ENCODE results near the gene GRK5. TPM values are rescaled to one million over a fixed set of nuclear protein-coding genes. Genes with fewer than 3 reads are reported as not detected.

The GRK5 gene
- total RNA-seq, 1 experiment from 2014 or later = 4.8 TPM

DNA sequence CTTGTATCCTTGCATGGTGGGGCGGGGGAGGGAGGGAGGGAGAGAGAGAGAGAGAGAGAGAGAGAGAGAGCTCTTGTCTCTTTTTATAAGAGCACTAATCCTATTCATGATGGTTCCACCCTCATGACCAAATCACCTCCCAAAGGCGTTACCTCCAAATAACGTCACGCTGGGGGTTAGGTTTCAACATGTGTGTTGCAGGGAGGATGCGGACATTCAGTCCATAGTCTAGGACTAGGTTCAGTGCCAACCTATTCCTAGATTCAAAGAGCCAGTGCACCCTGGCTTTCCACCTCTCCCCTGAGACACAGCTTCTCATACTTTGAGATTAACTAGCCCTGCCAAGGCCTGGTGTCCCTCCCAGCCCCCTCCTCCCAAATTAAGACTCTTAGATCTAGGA is 123.0 kb downstream of the GRK5 start:
- ChIA-PET POLR2A (ENCODE audit: unreplicated experiment) (no interaction called here), CTCF (interaction anchor here (0.6 kb wide), 1 partner anchor 631 kb away, joined by 4 read pairs; no protein-coding TSS in a partner anchor)
- Histone ChIP-seq H2AFZ (no peak overlapping the region), H3K4me3 (no peak overlapping the region), H3K36me3 (ENCODE audit: low read depth) (no peaks in the 10 kb centered on the region), H3K27ac (no peak overlapping the region), H3K4me1 (replicated peaks; ENCODE audit: insufficient read depth) (no peaks in the 10 kb centered on the region), H3K9me3 (ENCODE audit: insufficient read depth, low read depth) (no peaks in the 10 kb centered on the region), H3K27me3 (ENCODE audit: insufficient read depth, low read depth) (no peaks in the 10 kb centered on the region), H3K79me2 (ENCODE audit: low read depth) (no peaks in the 10 kb centered on the region), H4K20me1 (ENCODE audit: insufficient read depth) (no peaks in the 10 kb centered on the region), H3K9me2 (ENCODE audit: insufficient read depth) (no peaks in the 10 kb centered on the region), H3F3A (ENCODE audit: insufficient read depth, low read depth) (no peaks in the 10 kb centered on the region), H3K4me2 (no peak overlapping the region)
- BruUV-seq (replicated peaks) = no TSS peak
- intact Hi-C loops (cut with micrococcal nuclease; ENCODE audit: unreplicated experiment) = no loop called here
- TF ChIP-seq CTCF (conservative IDR thresholded peaks at IDR 0.05) (no peak), EZH2 (IDR thresholded peaks at IDR 0.05; ENCODE audit: low read depth) (no peak)
- DNase-seq = no peak

- Histone ChIP-seq H3K9me2 (ENCODE audit: insufficient read depth) (no peaks in the 10 kb centered on the region), H3K4me1 (replicated peaks; ENCODE audit: insufficient read depth) (no peaks in the 10 kb centered on the region), H3K4me2 (no peak overlapping the region), H4K20me1 (ENCODE audit: insufficient read depth) (no peaks in the 10 kb centered on the region), H3K79me2 (ENCODE audit: low read depth) (no peaks in the 10 kb centered on the region), H3K36me3 (ENCODE audit: low read depth) (no peaks in the 10 kb centered on the region), H3K4me3 (no peak overlapping the region), H3K9me3 (ENCODE audit: insufficient read depth, low read depth) (no peaks in the 10 kb centered on the region), H2AFZ (no peak overlapping the region), H3K27me3 (ENCODE audit: insufficient read depth, low read depth) (no peaks in the 10 kb centered on the region), H3F3A (ENCODE audit: insufficient read depth, low read depth) (no peaks in the 10 kb centered on the region), H3K27ac (no peak overlapping the region)
- CTCF ChIA-PET = no interaction called here
- POLR2A ChIA-PET (ENCODE audit: unreplicated experiment) = no interaction called here
- intact Hi-C loops (cut with micrococcal nuclease; ENCODE audit: unreplicated experiment) = no loop called here
- no TSS peak for BruUV-seq (replicated peaks)
- no peak for TF ChIP-seq EZH2 (IDR thresholded peaks at IDR 0.05; ENCODE audit: low read depth)
- no peak for TF ChIP-seq CTCF (conservative IDR thresholded peaks at IDR 0.05)
- no peak for DNase-seq
These were observed 123.7 kb downstream of the GRK5 start for GRCh38 chr10:119331061-119331460.

DNA sequence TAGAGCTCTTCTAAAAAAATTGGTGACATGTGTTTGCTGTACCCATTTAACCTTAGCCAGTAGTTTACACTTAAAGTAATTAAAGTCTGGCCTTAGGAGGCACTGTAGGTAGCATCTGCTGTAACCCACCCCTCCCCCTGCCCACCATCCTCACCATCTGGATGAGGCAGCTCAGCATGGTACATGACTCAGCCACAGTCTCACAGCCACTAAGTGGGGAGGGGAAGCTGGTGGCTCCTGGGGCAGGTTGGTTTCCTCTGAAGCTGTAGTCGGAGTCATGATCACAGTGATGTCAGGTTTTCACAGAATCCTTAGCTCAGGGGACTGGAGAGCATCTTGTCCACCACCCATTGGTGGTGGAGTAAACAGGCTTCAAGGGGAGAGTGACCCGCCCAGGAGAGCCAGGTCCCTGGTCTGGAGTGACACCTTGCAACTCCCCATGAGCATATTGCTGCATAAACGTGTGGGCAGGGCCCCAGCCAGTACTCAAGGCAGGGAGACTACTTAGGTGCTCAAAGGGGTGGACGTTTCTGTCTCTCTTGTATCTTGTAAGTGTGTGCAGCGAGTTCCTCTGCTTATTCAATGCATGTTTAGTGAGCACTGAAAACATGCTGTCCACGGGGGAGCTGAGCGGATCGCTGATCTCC is 125.9 kb downstream of the GRK5 start:
- no peaks in the 10 kb centered on the region for H3K27me3 ChIP-seq (ENCODE audit: insufficient read depth, low read depth)
- H3K9me3 ChIP-seq (ENCODE audit: insufficient read depth, low read depth) = no peaks in the 10 kb centered on the region
- H3K27ac ChIP-seq = no peak overlapping the region
- TF ChIP-seq CTCF (conservative IDR thresholded peaks at IDR 0.05) = no peak
- TF ChIP-seq EZH2 (IDR thresholded peaks at IDR 0.05; ENCODE audit: low read depth) = no peak
- no peaks in the 10 kb centered on the region for H3F3A ChIP-seq (ENCODE audit: insufficient read depth, low read depth)
- BruUV-seq (replicated peaks) = no TSS peak
- ChIA-PET POLR2A (ENCODE audit: unreplicated experiment) (no interaction called here), CTCF (no interaction called here)
- H2AFZ ChIP-seq = no peak overlapping the region
- no peaks in the 10 kb centered on the region for H3K79me2 ChIP-seq (ENCODE audit: low read depth)
- H4K20me1 ChIP-seq (ENCODE audit: insufficient read depth) = no peaks in the 10 kb centered on the region
- no peak overlapping the region for H3K4me3 ChIP-seq
- no peak overlapping the region for H3K4me2 ChIP-seq
- no peaks in the 10 kb centered on the region for H3K9me2 ChIP-seq (ENCODE audit: insufficient read depth)
- no peaks in the 10 kb centered on the region for H3K36me3 ChIP-seq (ENCODE audit: low read depth)
- intact Hi-C loops (cut with micrococcal nuclease; ENCODE audit: unreplicated experiment) = no loop called here
- DNase-seq = no peak
- H3K4me1 ChIP-seq (replicated peaks; ENCODE audit: insufficient read depth) = no peaks in the 10 kb centered on the region

All from PC-9 (cell line).